ENCODE data around the gene SP8. TPM values are rescaled to one million over a fixed set of nuclear protein-coding genes. Genes with fewer than 3 reads are reported as not detected.

Gene SP8
- total RNA-seq, 1 donor from 2014 or later, result not detected

DNA sequence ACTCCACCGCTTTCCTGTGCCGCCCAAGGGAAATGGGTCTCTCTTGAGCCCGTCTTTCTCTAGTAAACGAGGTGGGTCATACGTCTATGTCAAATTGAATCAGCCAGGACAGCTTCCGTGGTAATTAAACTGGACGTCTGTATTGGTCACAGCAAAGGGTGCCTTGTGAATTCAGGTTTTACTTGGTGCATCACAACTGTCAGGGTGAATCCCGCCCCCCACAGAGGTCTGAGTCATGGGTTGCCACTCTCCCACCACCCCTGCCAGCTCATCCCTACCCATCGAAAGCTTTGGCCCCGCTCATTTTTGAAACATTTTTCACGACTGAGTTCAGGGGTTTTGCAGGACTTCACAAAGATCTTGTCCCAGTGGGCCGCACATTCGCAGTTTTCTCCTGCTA, 8.0 kb upstream of the SP8 start:
- H3K4me3 Mint-ChIP-seq (ENCODE audit: unreplicated experiment), result no peak overlapping the region

DNA sequence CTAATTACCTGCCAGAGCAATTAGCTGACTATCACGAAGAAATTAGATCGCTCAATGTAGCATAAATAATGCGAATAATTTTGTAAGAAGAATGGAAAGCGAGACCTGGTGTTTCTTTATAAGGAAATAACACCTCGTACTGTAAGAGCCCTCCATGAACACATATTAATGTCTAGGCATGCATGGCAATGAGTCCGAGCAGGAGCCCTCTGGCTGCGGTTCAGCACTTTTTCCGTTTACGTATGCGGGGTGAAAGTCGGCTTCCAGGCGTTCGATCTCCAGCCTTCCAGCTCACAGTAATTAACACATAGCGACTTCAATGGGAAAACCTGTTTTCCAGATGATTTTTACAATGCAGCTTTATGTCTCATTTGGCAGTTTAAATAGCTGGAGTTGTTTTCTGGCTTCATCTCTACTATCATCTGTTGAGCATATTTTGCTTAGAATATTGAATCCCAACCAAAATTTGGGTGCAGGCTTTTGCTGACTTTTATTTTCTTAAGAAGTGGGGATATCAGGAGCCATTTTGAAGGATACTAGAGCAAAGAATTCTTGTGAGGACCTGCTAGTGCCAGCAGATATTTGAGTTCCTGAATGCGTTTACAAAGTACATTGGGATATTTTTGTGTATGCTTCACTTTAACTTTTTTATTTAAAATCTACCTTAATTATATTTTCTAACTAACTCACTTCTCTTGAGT, 7.2 kb upstream of the SP8 start:
- Mint-ChIP-seq H3K4me3 (ENCODE audit: unreplicated experiment) (no peak overlapping the region), H3K27ac (ENCODE audit: unreplicated experiment) (no peak overlapping the region), H3K36me3 (ENCODE audit: unreplicated experiment) (no peaks in the 10 kb centered on the region), H3K27me3 (ENCODE audit: unreplicated experiment) (peaks cover 83% of the 10 kb centered on the region), H3K9me3 (ENCODE audit: unreplicated experiment) (no peaks in the 10 kb centered on the region), H3K4me1 (ENCODE audit: unreplicated experiment) (peaks cover 9% of the 10 kb centered on the region)
- TF ChIP-seq, protein P1, sequence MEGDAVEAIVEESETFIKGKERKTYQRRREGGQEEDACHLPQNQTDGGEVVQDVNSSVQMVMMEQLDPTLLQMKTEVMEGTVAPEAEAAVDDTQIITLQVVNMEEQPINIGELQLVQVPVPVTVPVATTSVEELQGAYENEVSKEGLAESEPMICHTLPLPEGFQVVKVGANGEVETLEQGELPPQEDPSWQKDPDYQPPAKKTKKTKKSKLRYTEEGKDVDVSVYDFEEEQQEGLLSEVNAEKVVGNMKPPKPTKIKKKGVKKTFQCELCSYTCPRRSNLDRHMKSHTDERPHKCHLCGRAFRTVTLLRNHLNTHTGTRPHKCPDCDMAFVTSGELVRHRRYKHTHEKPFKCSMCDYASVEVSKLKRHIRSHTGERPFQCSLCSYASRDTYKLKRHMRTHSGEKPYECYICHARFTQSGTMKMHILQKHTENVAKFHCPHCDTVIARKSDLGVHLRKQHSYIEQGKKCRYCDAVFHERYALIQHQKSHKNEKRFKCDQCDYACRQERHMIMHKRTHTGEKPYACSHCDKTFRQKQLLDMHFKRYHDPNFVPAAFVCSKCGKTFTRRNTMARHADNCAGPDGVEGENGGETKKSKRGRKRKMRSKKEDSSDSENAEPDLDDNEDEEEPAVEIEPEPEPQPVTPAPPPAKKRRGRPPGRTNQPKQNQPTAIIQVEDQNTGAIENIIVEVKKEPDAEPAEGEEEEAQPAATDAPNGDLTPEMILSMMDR (IDR thresholded peaks at IDR 0.05), result no peak
- no peak for DNase-seq (ENCODE audit: extremely low spot score, unreplicated experiment)

More for the DNA sequence above, 8.0 kb upstream of the SP8 start:
- Mint-ChIP-seq H3K27me3 (ENCODE audit: unreplicated experiment) (peaks cover 85% of the 10 kb centered on the region), H3K9me3 (ENCODE audit: unreplicated experiment) (no peaks in the 10 kb centered on the region), H3K36me3 (ENCODE audit: unreplicated experiment) (no peaks in the 10 kb centered on the region), H3K4me1 (ENCODE audit: unreplicated experiment) (peaks cover 12% of the 10 kb centered on the region), H3K27ac (ENCODE audit: unreplicated experiment) (no peak overlapping the region)
- no peak for DNase-seq (ENCODE audit: extremely low spot score, unreplicated experiment)
- TF ChIP-seq, protein P1 (IDR thresholded peaks at IDR 0.05), result no peak

DNA sequence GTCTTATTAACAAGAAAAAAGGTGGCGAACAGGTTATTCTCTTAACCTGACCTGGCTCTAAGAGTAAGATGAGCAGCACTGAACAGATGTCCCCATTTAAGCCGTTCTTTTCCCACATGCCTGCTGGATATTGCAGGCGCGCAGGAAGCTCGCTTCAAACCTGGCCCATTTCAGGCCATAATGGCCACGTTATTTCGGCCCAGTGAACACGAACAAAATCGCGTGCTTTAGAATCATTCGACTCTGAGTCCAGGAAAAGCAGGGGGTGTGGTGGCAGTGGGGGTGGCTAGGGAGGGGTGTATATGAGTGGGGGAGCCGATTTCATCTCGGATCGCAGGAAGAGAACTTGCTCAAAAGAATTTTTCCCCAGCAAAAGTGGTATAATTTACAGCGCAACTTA, 6.6 kb upstream of the SP8 start:
- no peak for DNase-seq (ENCODE audit: extremely low spot score, unreplicated experiment)
- H3K9me3 Mint-ChIP-seq (ENCODE audit: unreplicated experiment), result no peaks in the 10 kb centered on the region
- TF ChIP-seq, protein P1 (IDR thresholded peaks at IDR 0.05), result no peak
- H3K36me3 Mint-ChIP-seq (ENCODE audit: unreplicated experiment), result no peaks in the 10 kb centered on the region
- H3K4me1 Mint-ChIP-seq (ENCODE audit: unreplicated experiment), result peaks cover 5% of the 10 kb centered on the region
- H3K27me3 Mint-ChIP-seq (ENCODE audit: unreplicated experiment), result peaks cover 86% of the 10 kb centered on the region
- H3K27ac Mint-ChIP-seq (ENCODE audit: unreplicated experiment), result no peak overlapping the region
- no peak overlapping the region for H3K4me3 Mint-ChIP-seq (ENCODE audit: unreplicated experiment)

DNA sequence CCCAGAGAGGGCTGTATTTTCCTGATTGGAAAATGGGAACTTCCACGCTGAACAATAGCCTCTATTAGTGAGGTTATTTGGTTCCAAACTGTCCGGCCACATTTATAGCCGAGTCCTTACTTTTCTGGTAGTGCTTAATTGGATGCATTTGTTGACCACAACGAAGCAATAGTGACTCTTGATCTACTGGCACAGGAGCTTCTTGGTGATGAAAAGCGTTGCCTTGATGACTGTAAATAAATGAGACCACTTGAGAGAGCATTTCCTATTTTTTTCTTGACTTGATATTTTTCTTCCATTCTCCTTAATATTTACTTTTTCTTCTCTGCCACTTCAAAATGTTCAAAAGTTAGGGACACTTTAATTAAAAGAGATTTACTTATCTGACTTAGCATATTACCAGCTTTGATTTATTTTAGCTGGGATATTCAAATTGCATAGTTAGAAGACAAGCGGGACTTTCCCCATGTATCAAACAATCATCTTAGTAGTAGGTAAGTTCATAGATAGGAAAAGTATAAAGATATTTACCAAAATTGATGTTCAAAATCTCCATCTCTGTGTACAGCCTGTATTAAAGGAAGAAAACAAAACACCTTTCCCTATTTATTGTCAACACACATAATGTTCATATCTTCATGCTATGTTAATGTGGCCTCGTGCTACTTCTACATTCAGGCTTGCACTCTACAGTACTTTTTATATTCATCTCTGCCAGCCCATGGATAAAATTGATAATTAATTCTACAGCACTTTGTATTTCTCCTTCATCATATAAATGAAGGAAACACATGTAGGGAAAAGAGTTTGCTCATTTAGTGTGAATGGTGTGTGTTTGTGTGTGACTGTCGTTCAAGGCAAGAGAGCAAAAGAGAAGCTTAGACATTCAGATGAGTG, 5.1 kb upstream of the SP8 start:
- TF ChIP-seq, protein P1 (IDR thresholded peaks at IDR 0.05), result no peak
- Mint-ChIP-seq H3K36me3 (ENCODE audit: unreplicated experiment) (no peaks in the 10 kb centered on the region), H3K4me3 (ENCODE audit: unreplicated experiment) (no peak overlapping the region), H3K9me3 (ENCODE audit: unreplicated experiment) (no peaks in the 10 kb centered on the region), H3K27me3 (ENCODE audit: unreplicated experiment) (peaks cover 90% of the 10 kb centered on the region), H3K27ac (ENCODE audit: unreplicated experiment) (no peak overlapping the region), H3K4me1 (ENCODE audit: unreplicated experiment) (peaks cover 7% of the 10 kb centered on the region)
- DNase-seq (ENCODE audit: extremely low spot score, unreplicated experiment), result no peak

DNA sequence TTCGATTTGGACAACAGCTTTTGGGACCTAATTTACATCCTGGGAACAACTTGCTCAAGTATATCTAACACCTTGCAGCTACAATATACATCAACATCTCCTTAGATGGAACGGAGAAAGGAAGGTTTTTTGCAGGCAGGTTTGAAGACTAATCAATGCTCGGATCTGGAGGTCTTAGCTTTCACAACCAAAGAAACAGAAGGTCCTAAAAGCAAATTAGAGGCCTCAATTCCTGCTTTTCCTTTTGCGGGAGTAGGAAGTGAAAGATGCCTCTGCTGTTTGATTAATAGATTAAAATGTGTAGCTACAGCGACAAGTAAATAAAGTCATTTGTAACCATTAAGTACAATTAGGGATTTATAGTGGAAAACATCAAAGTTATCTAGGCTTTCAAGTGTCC, 3.7 kb upstream of the SP8 start:
- no peak overlapping the region for H3K27ac Mint-ChIP-seq (ENCODE audit: unreplicated experiment)
- no peaks in the 10 kb centered on the region for H3K9me3 Mint-ChIP-seq (ENCODE audit: unreplicated experiment)
- no peaks in the 10 kb centered on the region for H3K36me3 Mint-ChIP-seq (ENCODE audit: unreplicated experiment)
- peaks cover 20% of the 10 kb centered on the region for H3K4me1 Mint-ChIP-seq (ENCODE audit: unreplicated experiment)
- no peak overlapping the region for H3K4me3 Mint-ChIP-seq (ENCODE audit: unreplicated experiment)
- TF ChIP-seq, protein P1 (IDR thresholded peaks at IDR 0.05), result no peak
- DNase-seq (ENCODE audit: extremely low spot score, unreplicated experiment), result no peak
- peaks cover 89% of the 10 kb centered on the region for H3K27me3 Mint-ChIP-seq (ENCODE audit: unreplicated experiment)
